ENCODE data around the gene SPATA31A6. TPM values are rescaled to one million over a fixed set of nuclear protein-coding genes. Genes with fewer than 3 reads are reported as not detected.

SPATA31A6 gene
- polyA plus RNA-seq, 2 of the 4 experiments (the other 2 are of a cell fraction) = 0.01 TPM; not detected in 1

Small RNA genes within 50 kb of the gene (small RNA-seq; reads per million reads assigned to genes)
- gene AL445584.3 = 0 reads per million in 6 experiments

Other genes starting within 250 kb of the SPATA31A6 start
- 73.3 and 75.6 TPM in 2 replicates for gene CNTNAP3B, start 54.2 kb upstream of the SPATA31A6 start, polyA plus RNA-seq (2011; rRNA removed)
- gene CNTNAP3B, start 54.2 kb upstream of the SPATA31A6 start, polyA plus RNA-seq (2017; fragmentation: RNase III; extraction: RNeasy Plus Mini Kit Qiagen cat#74134 plus additional on column Dnase treatment) = 13.6 to 17.7 TPM (median 14.4 TPM) in 3 replicates